ENCODE data around the gene B4GALNT4. TPM values are rescaled to one million over a fixed set of nuclear protein-coding genes. Genes with fewer than 3 reads are reported as not detected.
"Not testable (repeated sequence)": the region's sequence is repeated elsewhere in the genome, so short reads cannot be mapped to it uniquely, and the experiment has no call there.

B4GALNT4 gene
- total RNA-seq, 1 donor from 2014 or later, result 5.3 TPM

DNA sequence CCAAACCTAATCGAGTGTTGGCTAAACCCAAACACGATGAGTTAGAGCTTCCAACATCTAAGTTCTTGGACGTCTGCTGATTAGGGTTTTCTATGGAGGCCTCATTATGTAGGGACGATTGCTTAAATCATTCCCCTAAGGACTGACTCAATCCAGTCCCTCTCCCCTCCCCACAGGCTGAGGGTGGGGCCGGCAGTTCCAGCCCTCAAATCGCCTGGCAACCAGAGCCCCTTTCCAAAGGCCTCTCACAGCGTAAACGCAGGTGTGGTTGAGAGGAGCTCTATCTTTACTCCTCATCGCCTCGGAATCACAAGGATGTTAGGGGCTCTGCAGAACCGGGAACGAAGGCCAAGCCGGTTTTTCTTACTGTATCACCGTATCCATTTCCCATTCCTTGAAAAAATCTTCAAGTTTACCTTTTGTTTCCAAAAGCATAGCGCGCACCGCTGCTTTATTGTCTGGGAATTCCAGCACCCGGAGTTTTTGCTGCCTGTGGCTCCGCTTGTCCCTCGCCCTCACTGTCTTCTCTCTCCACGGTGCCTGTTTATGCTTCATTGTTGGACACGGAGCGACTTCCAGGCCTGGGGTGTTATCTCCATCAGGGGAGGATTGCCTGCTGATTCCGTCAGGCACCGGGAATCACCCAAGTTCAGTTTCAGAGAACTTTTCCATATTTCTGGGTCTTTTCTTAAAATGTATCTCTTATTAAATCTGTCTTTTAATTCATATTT, 34.9 kb upstream of the B4GALNT4 start:
- DNase-seq (ENCODE audit: extremely low read depth, low read depth, low spot score), result no peak

DNA sequence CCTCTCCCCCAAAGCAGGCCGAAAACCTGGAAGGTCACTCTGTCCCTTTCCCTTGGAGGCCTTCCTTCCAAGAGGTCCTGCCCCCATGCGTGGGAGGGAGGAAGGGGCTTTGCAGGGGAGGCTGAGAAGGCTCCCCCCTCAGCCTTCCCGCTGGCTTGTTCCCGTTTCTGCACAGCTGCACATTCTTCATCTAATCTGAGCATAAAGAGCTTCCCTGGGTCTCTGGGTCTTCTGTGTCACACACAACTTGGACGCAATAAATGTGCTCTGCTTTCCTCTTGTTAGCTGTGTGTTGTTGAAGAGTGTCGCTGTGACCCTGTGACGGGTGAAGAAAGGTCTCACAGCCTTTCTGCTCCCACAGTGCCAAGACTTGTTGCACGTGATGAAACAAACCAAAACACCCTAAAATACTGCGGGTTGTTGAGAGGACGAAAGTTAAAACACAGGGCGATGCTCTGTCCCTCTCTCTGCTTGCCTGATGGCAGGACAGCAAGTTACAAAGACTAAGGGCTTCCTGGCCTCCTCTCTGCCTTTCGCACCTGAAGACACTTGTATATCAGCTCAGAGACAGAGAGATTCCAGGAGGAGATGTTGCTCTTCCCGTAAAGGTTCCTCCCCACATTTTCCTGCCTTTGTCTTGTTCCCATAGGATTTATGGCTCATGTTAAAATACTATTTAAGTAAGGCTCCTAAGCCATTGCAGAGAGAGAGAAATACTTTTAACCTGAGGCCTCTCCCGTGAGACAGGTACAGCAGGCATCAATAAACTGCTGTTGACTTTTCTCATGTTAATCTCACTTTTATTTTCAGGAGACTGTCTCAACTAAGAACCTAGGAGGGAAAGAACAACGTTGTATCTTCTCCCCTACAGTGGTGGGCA, 33.3 kb upstream of the B4GALNT4 start:
- DNase-seq (ENCODE audit: extremely low read depth, low read depth, low spot score), result no peak

DNA sequence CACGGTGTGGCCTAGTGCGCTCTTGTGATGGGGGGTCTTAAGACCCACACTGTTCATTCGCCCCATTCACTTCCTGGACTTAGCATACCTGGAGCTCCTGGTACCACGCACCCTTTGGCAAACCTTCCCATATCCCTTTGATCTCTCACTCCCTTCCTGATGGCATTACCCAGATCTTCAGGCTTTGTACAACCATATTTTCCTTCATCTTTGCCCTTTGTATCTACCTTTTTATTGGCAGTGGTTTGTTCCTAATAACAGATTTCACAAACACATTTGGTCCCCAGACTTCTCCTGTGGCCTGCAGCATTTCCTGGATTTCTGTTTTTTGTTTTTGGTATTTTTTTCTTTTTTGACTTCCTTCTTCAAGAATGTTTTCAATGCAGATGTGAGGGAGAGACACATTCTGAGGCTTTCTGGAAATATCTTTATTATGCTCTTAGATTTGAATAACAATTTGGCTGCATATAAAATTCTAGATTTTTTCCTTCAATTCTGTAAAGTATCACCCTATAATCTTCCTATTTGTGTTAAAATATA, 32.6 kb upstream of the B4GALNT4 start:
- no peak for DNase-seq (ENCODE audit: extremely low read depth, low read depth, low spot score)

DNA sequence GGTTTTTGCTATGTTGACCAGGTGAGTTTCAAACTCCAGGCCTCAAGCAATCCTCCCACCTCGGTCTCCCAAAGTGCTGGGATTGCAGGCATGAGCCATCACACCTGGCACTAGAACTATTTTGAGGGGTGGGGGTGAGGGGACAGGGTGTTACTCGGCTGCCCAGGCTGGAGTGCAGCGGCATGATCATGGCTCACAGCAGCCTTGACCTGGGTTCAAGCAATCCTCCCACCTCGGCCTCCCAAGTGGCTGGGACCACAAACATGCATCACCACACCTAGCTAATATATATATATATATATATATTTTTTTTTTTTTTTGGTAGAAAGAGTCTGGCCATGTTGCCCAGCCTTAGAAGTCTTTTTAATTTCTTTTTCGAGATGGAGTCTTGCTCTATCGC, 31.6 kb upstream of the B4GALNT4 start:
- no peak for DNase-seq (ENCODE audit: extremely low read depth, low read depth, low spot score)

DNA sequence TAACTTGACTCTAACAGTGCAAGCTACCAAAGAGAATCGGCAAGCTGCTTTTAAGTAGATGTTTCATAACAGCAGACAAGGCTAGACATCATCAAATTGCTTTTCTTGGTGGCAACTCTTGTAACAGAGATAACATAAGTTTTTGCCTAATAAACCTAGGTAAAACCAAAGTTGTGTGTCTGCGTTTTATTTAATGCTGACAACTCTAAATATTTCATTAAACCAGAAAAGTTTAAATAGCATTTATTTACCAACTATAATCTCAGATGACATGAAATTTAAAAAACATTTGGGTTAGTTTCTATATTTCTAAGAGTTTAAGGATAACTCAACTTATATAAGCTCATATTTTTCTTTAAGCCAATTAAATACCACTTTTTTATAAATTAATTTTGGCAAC, 29.3 kb upstream of the B4GALNT4 start:
- no peak for DNase-seq (ENCODE audit: extremely low read depth, low read depth, low spot score)

DNA sequence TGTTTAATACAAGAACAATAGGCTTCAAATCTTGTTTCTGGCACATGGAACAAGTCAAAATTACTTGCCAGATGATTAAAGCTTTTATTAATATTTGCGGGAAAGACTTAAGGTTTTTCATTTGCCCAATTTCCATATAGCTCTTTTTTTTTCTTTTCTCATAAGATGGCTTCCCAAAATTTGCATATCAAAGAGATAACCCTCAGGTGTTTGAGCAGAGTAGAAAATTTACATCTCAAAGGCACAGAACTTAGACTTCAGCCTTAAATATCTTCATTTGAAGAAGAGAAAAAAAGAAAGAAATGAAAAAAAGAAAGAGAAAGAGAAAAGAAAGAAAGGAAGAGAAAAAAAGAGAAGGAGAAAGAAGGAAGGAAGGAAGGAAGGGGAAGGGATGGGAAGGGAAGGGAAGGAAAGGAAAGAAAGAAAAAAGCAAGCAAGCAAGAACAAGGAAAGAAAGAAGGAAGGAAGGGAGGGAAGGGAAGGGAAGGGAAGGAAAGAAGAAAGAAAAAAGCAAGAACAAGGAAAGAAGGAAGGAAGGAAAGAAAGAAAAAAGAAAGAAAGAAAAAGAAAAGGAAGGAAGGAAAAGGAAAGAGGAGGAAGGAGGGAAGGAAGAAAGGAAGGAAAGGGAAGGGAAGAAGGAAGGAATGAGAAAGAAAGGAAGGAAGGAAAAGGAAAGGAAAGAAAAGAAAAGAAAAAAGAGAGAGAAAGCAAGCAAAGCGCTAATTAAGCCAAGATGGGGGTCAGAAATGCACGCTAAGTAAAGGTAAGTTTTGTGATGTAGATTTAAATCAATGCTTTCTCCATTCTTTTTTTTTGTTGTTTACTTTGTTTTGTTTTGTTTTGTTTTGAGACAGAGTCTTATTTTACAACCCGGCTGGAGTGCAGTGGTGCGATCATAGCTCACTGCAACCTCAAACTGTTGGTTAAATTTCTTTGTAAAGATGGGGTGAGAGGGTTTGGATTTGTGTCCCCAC, 28.5 kb upstream of the B4GALNT4 start:
- no peak for DNase-seq (ENCODE audit: extremely low read depth, low read depth, low spot score)

DNA sequence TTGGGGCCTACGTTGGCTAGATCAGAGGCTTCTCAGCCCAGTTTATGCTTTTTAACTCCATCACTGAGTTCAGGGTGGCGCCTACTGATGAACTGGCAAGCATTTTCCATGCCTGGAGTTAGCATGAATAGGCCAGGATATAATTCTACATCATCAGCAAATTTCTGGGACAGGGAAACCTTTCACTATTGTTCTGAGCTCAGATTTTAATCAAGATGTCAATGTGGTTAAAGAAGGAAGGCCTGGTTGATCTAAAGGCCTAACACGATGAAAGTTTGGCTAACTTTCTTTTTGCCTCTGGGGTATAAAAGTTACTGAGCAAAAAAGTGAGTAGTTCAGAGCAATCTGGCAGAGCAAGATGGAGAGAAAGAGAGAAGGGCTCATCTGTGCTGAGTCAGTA, 27.0 kb upstream of the B4GALNT4 start:
- DNase-seq (ENCODE audit: extremely low read depth, low read depth, low spot score), result no peak

DNA sequence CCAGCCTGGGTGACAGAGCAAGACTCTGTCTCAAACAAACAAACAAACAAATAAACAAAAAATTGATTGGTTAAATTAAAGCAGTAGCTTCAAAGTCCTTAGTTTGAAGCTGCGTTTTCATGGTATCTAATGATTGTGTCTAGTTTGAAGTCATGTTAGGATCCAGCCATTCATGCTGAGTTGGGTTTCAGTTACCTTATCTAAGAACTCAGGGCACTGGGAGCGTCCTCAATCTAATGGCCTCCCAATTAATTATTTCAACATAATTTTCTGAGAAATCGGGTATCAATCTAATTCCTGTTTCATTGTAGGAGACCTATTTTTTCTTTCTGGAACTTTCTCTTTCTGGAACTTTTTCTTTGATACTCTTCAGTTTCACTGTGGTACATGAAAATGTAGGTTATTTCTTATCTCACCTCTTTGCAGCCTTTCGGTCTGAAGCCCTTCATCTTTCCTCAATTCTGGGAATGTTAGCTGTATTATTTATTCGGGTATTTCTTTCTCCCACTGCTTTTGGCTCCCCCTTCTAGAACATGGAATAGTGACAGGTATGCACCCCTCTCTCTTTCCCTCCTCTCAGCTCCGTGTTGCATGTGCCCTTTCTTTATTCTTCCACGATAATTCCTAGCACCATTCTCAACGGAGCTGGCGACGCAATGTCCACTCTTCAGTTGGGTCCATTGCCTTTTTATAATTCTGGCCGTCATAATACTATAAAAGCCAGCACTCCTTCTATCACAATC, 24.3 kb upstream of the B4GALNT4 start:
- no peak for DNase-seq (ENCODE audit: extremely low read depth, low read depth, low spot score)

DNA sequence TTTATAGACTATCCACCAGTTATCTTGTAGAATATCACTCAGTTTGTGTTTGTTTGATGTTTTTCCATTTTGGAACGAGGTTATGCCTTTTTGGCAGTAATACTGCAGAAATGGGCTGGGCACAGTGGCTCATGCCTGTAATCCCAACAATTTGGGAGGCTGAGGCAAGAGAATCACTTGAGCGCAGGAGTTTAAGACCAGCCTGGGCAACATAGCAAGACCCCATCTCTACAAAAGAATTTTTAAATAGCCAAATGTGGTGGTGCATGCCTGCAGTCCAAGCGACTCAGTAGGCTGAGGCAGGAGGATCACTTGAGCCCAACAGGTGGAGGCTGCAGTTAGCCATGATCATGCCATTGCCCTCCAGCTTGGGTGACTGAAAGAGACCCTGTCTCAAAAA, 22.8 kb upstream of the B4GALNT4 start:
- DNase-seq (ENCODE audit: extremely low read depth, low read depth, low spot score), result no peak

DNA sequence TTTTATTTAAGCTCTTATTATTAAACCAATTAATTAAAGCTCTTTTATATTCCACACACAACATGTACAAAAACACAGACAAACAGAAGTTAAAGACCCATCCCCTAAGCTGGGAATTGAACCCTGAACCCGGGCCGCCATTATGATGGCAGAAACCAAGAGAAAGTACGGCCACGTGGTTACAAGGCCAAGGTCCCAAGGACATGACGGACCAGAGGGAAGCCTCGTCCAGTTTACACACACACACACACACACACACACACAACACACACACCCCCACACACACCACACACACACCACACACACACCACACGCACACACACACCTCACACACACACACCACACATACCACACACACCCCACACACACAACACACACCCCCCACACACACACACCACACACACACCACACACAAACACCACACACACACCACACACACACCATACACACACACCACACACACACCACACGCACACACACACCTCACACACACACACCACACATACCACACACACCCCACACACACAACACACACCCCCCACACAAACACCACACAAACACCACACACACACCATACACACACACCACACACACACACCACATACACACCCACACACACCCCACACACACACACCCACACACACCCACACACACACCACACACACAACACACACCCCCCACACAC, 19.9 kb upstream of the B4GALNT4 start:
- DNase-seq (ENCODE audit: extremely low read depth, low read depth, low spot score), result not testable (repeated sequence)

DNA sequence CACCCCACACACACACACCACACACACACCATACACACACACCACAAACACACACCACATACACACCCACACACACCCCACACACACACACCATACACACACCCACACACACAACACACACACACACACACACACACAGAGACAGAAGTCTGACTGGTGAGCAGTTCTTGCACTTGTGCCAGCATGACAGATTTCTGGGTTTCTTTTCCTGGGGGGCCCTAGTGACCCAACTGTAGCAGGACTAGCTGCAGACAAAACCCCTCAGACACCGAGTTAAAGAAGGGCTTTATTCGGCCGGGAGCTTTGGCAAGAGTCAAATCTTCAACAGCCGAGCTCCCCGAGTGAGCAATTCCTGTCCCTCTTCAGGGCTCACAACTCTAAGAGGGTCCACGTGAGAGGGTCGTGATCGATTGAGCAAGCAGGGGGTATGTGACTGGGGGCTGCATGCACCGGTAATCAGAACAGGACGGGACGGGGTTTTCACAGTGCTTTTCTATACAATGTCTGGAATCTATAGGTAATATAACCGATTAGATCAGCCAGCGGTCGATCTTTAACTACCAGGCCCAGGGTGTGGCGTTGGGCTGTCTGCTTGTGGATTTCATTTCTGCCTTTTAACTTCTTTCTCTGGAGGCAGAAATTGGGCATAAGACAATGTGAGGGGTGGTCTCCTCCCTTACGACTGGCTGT, 19.1 kb upstream of the B4GALNT4 start:
- DNase-seq (ENCODE audit: extremely low read depth, low read depth, low spot score), result not testable (repeated sequence)

DNA sequence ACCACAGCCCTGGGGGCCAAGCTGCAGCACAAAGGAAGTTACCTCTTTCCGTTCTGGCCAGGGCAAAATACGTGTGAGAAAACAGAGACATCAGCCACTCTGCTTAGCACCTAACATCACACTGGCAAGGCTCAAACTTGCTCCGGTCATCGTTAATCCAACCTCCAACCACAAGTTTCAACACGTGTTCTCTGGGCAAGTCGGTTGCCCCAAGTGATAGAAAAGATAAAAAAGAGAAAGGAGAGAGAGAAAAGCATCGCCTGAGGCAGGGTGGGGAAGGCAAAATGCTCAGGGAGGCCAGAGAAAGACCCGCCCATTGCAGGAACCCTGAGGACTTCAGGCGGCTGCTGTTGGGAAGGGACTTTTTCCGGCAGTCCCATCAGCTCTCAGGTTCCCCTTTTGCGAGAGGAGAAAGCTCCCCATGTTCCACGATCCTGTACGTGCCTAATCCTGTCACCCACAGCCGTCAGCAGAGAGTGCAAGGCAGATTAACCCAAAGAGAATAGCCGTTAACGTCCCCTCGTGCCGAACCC, 18.5 kb upstream of the B4GALNT4 start:
- no peak for DNase-seq (ENCODE audit: extremely low read depth, low read depth, low spot score)

DNA sequence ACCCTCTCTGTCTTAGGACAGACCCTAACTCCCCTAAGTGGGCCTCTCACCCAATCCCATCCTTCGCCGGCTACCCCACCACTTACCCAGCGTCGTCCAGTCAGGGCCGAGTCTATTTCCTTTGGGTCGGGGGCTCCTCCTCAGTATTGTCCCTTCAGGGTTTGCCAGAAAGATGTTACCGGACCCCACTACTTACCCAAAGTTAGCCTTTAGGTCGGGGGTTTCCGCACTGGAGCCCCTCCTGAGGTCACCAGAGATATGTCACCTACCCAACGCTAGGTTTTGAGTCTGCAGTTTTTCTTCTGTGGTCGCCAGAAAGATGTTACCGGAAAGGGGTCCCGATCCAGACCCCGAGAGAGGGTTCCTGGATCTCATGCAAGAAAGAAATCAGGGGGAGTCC, 17.9 kb upstream of the B4GALNT4 start:
- DNase-seq (ENCODE audit: extremely low read depth, low read depth, low spot score), result no peak

DNA sequence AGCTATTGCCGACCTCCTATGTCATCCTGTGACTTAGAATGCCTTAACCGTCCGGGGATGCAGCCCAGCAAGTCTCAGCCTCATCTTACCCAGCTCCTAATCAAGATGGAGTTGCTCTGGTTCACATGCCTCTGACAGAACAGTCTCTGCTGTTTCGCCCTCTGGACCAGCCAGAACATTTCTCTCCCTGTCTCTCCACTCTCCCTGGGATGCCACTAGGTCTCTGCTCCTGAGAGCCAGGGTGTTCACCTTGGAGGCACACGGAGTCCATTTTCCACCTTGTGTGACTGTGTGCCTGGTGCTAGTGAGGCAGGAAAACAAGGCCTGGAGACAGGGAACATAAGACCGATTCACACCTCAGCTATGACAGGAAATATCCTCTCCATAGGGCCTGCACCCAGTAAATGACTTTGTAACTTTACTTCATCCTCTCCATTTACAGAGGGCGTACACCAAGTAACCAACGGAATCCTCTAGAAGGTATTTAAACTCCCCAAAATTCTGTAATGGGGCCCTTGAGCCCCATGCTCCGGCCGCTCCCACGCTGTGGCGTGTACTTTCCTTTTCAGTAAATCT, 16.8 kb upstream of the B4GALNT4 start:
- DNase-seq (ENCODE audit: extremely low read depth, low read depth, low spot score), result no peak

DNA sequence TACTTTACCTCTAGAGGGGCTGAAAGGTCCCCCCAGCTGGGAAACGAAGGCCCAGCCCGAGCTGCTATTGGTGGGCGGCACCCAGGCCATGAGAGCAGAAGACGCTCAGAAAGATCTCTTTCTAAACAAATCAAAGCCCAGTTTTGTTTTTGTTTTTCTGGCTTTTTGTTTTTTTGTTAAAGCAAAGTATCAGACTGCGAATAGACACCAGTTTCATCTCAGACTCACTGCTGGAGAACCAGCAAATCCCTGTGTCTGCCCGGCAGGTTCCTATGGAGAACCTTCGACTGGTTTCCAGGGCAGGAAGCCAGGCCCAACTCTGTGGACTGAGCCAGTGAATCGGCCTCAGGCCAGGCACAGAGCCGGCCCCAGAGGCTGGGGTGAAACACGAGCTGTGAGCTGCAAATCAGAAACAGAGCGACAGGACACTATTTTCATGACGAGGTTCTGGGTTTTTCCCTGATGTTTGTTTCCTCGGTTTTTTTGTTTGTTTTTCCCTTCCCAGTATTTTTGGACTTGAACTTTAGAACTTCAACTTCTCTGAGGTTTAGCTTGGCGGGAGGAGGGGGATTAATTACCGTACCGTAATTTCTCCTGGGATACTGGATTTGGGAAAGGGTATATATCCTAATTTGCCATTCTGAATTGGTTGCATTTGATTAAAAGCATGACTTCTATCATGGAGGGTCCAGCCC, 16.0 kb upstream of the B4GALNT4 start:
- DNase-seq (ENCODE audit: extremely low read depth, low read depth, low spot score), result no peak

DNA sequence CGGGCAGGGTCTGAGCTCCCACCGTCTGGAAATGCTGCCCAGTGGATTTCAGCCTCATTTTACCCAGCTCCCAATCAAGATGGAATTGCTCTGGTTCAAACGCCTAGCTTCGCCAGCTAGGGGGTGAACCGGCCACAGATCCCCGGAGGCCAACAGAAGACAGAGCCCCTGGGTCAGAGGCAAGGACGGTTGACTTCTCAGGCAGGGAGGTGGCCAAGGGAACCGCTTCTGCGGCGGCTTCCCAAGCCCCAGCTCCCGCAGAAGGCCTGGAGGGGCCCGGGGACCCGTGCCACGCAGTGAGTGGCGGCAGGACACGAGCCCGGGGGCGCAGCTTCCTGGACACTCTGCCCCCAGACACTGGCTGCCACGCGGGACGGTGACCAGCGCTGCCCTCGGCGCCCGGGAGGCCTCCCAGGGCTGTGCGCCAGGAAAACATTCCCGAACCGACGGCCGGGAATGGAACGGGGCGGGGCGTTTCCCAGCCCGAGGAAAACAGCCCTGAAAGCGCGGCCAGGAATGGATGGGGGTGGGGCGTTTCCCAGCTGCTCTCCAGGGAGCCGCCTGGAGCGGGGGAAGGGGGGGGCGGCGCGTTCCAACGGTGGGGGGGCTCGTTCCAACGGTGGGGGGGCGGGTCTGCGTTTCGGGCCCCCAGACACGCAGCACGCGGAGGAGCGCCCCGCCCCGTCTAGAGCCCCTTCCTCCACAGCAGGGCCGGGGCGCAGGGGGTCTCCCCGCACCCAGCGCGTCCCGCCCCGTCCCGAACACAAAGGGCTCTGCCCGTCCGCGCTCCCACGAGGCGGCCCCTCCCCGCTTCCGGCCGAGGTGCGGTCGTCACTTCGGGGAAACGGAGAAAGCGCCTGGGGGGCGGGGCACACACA, 13.5 kb upstream of the B4GALNT4 start:
- DNase-seq (ENCODE audit: extremely low read depth, low read depth, low spot score), result no peak

DNA sequence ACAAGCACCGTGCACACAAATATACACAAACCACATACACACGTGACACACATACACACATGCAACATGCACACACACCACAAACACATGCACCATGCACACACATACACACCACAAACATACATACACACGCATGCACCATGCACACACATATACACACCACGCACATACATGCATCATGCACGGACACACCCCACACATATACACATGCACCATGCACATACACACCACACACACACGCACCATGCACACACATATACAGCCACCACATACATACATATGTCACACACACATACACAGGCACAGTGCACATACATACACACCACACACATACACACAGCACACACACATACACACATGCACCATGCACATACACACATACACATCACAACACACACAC, 12.7 kb upstream of the B4GALNT4 start:
- DNase-seq (ENCODE audit: extremely low read depth, low read depth, low spot score), result no peak
